Body of pancreas (tissue), 4 donors: Measurements from ENCODE around the gene MXI1.

Experiments used
- POLR2A ChIP-seq, 3 donors: fragments of 450-650 bp; IDR thresholded peaks; one replicate each; pipeline ENCODE4 v1.6.1; 2016; ENCODE audit warnings: antibody characterized with exemption in 3 of 3, mild to moderate bottlenecking in 2 of 3
- TF ChIP-seq, protein P1 (sequence below), 7 experiments: fragments of 450-650 bp in 4 of 7; fragments of 200-600 bp in 3 of 7; sonication (generic) in 3 of 7; IDR thresholded peaks; one replicate each; pipeline ENCODE4 v1.5.1; 2016 to 2019; ENCODE audit warnings: antibody characterized with exemption in 7 of 7

DNA sequence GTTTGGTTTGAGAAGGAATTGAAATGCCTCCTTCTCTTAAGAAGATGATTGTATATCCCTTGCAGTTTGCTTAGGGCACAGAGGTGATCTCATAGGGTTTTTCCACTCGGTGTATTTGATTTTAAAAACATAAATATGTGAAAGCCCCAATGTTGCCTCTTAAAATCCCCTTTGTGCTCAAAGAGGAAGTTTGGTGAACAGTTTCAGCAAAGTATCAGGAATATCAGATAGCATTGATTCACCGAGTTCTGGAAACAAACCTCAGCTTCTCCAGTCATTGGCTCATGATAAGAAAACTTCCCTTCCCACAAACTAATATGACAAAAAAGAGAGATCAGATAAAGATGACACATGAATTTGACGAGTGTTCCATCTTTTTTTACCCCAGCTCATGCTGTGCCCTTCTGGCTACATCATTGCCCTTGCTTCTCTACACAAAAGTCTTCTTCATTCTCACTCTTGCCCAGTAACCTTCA, 117.4 kb downstream of the MXI1 start:
- TF ChIP-seq, protein P1, sequence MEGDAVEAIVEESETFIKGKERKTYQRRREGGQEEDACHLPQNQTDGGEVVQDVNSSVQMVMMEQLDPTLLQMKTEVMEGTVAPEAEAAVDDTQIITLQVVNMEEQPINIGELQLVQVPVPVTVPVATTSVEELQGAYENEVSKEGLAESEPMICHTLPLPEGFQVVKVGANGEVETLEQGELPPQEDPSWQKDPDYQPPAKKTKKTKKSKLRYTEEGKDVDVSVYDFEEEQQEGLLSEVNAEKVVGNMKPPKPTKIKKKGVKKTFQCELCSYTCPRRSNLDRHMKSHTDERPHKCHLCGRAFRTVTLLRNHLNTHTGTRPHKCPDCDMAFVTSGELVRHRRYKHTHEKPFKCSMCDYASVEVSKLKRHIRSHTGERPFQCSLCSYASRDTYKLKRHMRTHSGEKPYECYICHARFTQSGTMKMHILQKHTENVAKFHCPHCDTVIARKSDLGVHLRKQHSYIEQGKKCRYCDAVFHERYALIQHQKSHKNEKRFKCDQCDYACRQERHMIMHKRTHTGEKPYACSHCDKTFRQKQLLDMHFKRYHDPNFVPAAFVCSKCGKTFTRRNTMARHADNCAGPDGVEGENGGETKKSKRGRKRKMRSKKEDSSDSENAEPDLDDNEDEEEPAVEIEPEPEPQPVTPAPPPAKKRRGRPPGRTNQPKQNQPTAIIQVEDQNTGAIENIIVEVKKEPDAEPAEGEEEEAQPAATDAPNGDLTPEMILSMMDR (IDR thresholded peaks at IDR 0.05), result no peak
- TF ChIP-seq POLR2A (IDR thresholded peaks at IDR 0.05), result no peak
